Measurements from ENCODE around the gene IQCE. TPM values are rescaled to one million over a fixed set of nuclear protein-coding genes. Genes with fewer than 3 reads are reported as not detected.

The IQCE gene
- total RNA-seq, 1 donor from 2014 or later = 11.4 TPM

DNA sequence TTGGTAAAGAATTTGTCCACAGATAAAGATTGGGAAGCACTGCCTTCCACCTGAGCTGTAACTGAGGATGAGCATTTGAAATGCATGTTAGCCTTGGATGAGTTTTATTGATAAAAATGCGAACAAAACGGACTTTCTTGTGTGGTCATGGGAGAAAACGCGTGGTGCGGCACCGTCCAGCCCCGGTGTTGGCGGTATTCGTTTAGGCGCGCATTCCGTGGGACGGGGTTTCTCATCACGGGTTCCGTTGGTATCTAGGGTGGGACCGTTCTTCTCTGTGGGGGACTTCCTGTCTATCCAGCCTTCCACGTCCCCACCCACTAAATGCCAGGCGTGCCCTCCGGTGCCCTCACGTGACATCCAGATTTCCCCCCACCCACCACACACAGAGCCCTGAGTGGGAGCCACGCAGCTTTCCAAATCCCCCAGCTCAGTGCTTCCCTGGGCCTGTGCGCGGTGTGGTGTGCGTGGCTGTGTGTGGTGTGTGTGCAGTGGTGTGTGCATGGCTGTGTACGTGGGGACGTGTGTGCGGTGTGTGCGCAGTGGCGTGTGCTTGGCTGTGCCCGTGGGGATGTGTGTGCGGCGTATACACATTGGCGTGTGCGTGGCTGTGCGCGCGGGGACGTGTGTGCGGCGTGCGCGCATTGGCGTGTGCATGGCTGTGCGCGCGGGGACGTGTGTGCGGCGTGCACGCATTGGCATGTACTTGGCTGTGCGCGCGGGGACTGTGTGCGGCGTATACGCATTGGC is 18.1 kb downstream of the IQCE start:
- no peak overlapping the region for H3K27ac ChIP-seq
- no peaks in the 10 kb centered on the region for H3K4me1 ChIP-seq
- intact Hi-C loops (cut with DNase I) = no loop called here
- peaks cover 15 to 25% of the 10 kb centered on the region in 2 donors for H3K36me3 ChIP-seq
- H3K27me3 ChIP-seq = no peaks in the 10 kb centered on the region
- no peak overlapping the region for H3K4me3 ChIP-seq
- no peak for DNase-seq (ENCODE audit: low spot score in 2 of 2)
- no peaks in the 10 kb centered on the region for H3K9me3 ChIP-seq
- TF ChIP-seq, protein P1, sequence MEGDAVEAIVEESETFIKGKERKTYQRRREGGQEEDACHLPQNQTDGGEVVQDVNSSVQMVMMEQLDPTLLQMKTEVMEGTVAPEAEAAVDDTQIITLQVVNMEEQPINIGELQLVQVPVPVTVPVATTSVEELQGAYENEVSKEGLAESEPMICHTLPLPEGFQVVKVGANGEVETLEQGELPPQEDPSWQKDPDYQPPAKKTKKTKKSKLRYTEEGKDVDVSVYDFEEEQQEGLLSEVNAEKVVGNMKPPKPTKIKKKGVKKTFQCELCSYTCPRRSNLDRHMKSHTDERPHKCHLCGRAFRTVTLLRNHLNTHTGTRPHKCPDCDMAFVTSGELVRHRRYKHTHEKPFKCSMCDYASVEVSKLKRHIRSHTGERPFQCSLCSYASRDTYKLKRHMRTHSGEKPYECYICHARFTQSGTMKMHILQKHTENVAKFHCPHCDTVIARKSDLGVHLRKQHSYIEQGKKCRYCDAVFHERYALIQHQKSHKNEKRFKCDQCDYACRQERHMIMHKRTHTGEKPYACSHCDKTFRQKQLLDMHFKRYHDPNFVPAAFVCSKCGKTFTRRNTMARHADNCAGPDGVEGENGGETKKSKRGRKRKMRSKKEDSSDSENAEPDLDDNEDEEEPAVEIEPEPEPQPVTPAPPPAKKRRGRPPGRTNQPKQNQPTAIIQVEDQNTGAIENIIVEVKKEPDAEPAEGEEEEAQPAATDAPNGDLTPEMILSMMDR (IDR thresholded peaks at IDR 0.05) = no peak

DNA sequence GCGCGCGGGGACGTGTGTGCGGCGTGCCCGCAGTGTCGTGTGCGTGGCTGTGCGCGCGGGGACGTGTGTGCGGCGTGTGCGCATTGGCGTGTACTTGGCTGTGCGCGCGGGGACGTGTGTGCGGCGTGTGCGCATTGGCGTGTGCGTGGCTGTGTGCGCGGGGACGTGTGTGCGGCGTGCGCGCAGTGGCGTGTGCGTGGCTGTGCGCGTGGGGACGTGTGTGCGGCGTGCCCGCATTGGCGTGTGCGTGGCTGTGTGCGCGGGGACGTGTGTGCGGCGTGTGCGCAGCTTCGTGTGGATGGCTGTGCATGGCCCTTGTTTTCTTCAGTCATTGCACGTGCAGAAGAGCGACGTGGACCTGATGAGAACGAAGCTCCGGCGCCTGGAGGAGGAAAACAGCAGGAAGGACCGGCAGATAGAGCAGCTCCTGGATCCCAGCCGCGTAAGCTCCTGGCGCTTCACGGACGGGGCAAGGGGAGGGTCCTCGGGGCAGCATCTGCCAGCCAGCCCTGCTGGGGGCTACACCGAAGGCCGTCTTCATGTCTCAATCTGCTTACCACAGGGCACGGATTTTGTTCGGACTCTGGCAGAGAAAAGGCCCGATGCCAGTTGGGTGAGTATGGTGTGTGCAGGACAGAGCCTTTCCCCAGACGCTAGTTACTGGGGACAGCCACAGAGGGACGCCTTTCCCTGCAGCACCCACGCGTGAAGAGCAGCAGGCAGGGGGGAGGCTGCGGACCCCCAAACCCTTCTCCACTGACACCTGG is 19.3 kb downstream of the IQCE start:
- no peaks in the 10 kb centered on the region for H3K9me3 ChIP-seq
- intact Hi-C loops (cut with DNase I) = no loop called here
- TF ChIP-seq, protein P1 (IDR thresholded peaks at IDR 0.05) = no peak
- no peaks in the 10 kb centered on the region for H3K4me1 ChIP-seq
- H3K4me3 ChIP-seq = no peak overlapping the region
- no peak overlapping the region for H3K27ac ChIP-seq
- H3K27me3 ChIP-seq = no peaks in the 10 kb centered on the region
- no peak for DNase-seq (ENCODE audit: low spot score in 2 of 2)
- H3K36me3 ChIP-seq = peaks cover 6 to 16% of the 10 kb centered on the region in 2 donors

DNA sequence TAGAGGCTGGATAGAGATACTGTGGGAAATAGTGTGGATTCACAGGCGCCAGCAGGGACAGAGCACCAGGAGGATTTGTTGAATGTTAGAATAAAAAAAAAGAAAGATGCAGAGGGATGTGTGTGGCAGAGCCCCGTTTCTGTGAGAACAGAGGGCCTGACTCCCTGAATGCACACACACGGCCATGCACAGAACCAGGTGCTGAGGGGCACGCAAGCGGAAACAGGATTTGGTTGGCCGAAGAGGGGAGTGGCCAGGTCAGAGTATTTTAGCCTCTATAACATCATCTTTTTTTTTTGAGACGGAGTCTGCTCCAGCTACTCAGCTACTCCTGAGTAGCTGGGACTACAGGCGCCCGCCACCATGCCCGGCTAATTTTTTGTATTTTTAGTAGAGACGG is 21.9 kb downstream of the IQCE start:
- peaks cover 5 to 14% of the 10 kb centered on the region in 2 donors for H3K36me3 ChIP-seq

DNA sequence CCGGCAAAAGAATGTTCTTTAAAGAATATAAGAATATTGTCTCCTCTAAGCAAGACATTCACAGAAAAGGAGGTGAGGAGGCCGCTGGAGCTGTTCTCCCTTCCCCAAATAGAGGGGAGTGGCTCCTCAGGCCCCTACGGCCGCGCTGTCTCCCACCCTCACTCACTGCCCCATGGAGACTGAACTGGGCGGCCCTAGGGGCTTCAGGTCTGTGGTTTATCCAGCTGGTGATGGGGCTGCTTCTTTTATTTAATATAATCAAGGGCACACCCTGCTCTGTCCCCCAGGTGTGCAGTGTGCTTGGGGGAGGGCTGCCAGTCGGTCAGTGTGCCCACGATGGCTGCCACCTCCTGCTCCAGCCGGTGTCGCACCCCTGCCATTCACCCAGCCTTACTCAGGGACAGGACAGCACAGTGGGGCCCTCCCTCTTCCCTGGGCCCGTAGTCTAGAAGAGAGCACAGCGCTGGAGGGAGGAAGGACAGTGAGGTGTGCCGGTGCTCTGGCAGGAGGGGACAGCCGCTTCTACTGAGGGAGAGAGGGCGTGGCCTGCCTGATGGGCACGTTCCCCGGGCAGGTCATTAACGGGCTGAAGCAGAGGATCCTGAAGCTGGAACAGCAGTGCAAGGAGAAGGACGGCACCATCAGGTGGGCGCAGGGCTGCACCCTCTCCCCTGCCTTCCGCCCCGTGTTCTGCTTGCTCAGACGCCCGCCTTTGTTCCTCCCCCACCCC is 23.4 kb downstream of the IQCE start:
- TF ChIP-seq, protein P1 (IDR thresholded peaks at IDR 0.05) = no peak
- no peak for DNase-seq (ENCODE audit: low spot score in 2 of 2)
- H3K36me3 ChIP-seq = peaks cover 5 to 22% of the 10 kb centered on the region in 2 donors
- no peaks in the 10 kb centered on the region for H3K9me3 ChIP-seq
- H3K27ac ChIP-seq = no peak overlapping the region
- no peaks in the 10 kb centered on the region for H3K4me1 ChIP-seq
- H3K4me3 ChIP-seq = no peak overlapping the region
- intact Hi-C loops (cut with DNase I) = no loop called here
- H3K27me3 ChIP-seq = no peaks in the 10 kb centered on the region

More for the DNA sequence above, 21.9 kb downstream of the IQCE start:
- Histone ChIP-seq H3K27ac (no peak overlapping the region), H3K4me1 (no peaks in the 10 kb centered on the region), H3K27me3 (no peaks in the 10 kb centered on the region), H3K9me3 (no peaks in the 10 kb centered on the region), H3K4me3 (no peak overlapping the region)
- no peak for DNase-seq (ENCODE audit: low spot score in 2 of 2)
- TF ChIP-seq, protein P1 (IDR thresholded peaks at IDR 0.05) = no peak
- intact Hi-C loops (cut with DNase I) = no loop called here

DNA sequence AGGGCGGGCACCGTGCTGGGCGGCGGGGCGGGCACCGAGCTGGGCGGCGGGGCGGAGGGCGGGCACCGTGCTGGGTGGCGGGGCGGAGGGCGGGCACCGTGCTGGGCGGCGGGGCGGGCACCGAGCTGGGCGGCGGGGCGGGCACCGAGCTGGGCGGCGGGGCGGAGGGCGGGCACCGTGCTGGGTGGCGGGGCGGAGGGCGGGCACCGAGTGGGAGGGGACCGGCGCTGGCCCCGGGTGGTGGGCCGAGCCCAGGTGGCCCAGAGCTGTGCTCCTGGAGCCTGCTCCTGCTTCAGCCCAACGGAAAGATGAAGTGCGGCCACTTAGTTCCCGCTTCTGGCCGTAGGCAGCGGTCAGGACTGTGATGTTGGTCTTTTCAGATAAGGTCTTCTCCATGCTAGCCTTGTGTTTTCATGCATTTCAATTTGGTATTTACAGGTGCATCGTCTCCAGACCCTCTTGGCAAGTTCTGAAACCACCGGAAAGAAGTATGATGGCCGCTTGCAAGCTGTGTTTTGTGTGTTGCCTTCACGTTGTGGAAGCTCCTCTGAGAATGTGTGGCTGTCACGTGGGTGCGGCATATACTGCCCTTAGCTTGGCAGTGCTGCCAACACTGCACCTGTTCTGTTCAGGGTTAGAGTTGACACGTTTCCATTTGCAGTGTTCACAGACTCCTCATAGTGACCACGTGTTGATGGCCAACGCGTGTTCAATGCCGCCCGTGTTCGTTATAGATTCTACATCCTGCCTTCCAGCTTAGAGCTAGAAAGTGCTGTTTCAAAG is 25.2 kb downstream of the IQCE start:
- DNase-seq (ENCODE audit: low spot score in 2 of 2) = no peak
- Histone ChIP-seq H3K4me1 (no peaks in the 10 kb centered on the region), H3K27me3 (no peaks in the 10 kb centered on the region), H3K9me3 (no peaks in the 10 kb centered on the region), H3K27ac (no peak overlapping the region), H3K4me3 (no peak overlapping the region), H3K36me3 (peaks cover 8 to 32% of the 10 kb centered on the region in 2 donors)
- TF ChIP-seq, protein P1 (IDR thresholded peaks at IDR 0.05) = no peak
- intact Hi-C loops (cut with DNase I) = no loop called here
